PC-9 (cell line): ENCODE data around the gene CDCA5.

Experiments
- EZH2 ChIP-seq: fragments of 200-600 bp; sonication (generic); IDR thresholded peaks from 2 replicates; pipeline ENCODE4 v1.8.0; 2017; ENCODE audit warnings: antibody characterized with exemption, low read depth
- TF ChIP-seq, protein P1 (sequence below): fragments of 200-600 bp; sonication (generic); conservative IDR thresholded peaks from 2 replicates; pipeline ENCODE4 v1.6.1; 2017; ENCODE audit warnings: mixed run types, antibody characterized with exemption, mild to moderate bottlenecking, moderate library complexity

DNA sequence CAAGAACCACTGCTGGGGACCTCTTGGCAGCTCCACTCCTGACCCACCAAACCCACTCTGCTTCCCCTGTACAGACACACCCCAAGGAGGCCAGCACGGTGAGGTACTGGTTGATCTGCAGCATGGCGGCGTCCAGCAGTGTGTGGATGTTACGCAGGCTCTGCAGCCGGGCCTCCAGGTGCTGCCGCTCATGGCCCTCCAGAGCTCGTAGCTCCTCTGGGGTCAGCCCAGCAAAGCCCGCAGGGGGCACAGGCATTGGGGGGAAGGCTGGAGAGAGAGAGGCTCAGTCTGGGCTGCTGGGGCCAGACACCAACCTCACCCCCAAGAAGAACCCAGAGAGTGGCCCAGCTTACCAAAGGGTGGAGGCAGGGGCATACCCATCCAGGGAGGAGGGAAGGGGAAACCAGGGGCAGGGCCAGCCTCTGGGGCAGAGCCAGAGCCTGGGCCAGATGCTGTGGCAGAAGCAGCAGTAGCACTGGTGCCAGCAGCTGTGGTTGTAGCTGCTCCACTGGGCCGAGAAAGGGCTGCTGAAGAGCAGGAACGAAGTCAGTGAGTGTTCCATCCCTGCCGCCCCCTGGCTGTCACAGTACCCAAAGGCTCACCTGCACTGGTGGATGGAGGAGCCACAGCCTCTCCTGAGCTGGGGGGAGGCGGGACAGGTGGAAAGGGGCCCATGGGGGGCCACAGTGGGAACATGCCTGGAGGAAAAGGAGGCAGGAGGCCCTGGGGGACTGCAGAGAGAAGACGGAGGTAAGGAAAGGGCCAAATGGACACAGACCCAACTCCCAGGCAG, 46.0 kb upstream of the CDCA5 start:
- TF ChIP-seq, protein P1, sequence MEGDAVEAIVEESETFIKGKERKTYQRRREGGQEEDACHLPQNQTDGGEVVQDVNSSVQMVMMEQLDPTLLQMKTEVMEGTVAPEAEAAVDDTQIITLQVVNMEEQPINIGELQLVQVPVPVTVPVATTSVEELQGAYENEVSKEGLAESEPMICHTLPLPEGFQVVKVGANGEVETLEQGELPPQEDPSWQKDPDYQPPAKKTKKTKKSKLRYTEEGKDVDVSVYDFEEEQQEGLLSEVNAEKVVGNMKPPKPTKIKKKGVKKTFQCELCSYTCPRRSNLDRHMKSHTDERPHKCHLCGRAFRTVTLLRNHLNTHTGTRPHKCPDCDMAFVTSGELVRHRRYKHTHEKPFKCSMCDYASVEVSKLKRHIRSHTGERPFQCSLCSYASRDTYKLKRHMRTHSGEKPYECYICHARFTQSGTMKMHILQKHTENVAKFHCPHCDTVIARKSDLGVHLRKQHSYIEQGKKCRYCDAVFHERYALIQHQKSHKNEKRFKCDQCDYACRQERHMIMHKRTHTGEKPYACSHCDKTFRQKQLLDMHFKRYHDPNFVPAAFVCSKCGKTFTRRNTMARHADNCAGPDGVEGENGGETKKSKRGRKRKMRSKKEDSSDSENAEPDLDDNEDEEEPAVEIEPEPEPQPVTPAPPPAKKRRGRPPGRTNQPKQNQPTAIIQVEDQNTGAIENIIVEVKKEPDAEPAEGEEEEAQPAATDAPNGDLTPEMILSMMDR, result no peak
- no peak for TF ChIP-seq EZH2
